DMS 273 (cell line): ENCODE measurements around the gene ZNF20.
"Not testable (repeated sequence)": the region's sequence is repeated elsewhere in the genome, so short reads cannot be mapped to it uniquely, and the experiment has no call there.

Experiments used
- DNase-seq: peaks from one replicate; lab custom pipeline; 2025; ENCODE audit not compliant: unreplicated experiment; lab: John Stamatoyannopoulos, UW

Gene ZNF20

DNA sequence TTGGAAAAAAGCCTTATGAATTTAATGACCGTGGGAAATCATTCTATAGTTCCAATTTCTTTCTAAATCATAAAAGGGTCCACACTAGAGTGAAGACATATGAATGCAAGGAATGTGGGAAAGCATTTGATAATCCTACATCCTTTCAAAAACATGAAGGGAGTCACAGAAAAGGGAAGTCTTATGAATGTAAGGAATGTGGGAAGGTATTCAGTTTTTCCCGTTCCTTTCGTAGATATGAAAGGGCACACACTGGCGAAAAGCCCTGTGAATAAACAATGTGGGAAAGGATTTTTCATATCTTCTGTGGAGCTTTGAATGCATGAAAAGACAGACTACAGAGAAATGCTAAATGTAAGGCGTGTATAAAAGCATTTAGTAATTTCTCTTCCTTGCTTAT, 27.0 kb downstream of the ZNF20 start:
- no peak for DNase-seq

DNA sequence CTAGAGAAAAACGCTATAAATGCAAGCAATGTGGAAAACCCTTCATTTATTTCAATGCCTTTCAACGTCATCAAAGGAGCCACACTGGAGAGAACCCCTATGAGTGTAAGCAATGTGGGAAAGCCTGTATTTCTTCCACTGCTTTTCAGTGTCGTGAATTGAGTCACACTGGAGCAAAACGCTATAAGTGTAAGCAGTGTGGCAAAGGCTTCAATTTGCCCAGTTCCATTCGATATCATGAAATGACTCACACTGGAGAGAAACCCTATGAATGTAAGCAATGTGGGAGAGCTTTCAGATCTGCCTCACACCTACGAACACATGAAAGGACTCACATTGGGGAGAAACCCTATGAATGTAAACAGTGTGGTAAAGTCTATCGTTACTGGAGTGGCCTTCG, 27.4 kb downstream of the ZNF20 start:
- DNase-seq = no peak

DNA sequence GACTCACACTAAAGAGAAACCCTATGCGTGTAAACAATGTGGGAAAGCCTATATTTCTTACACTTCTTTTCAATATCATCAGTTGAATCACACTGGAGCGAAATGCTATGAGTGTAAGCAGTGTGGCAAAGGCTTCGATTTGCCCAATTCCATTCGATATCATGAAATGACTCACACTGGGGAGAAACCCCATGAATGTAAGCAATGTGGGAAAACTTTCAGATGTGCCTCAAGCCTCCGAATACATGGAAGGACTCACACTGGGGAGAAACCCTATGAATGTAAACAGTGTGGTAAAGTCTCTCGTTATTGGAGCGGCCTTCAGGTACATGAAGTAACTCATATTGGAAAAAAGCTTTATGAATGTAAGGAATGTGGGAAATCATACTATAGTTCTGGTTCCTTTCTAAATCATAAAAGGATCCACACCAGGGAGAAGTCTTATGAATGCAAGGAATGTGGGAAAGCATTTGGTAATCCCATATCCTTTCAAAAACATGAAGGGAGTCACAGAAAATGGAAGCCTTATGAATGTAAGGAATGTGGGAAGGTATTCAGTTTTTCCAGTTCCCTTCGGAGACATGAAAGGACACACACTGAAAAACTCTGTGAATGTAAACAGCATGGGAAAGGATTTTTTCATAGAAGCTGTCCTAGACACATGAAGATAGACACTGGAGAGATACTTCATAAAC, 28.1 kb downstream of the ZNF20 start:
- no peak for DNase-seq

DNA sequence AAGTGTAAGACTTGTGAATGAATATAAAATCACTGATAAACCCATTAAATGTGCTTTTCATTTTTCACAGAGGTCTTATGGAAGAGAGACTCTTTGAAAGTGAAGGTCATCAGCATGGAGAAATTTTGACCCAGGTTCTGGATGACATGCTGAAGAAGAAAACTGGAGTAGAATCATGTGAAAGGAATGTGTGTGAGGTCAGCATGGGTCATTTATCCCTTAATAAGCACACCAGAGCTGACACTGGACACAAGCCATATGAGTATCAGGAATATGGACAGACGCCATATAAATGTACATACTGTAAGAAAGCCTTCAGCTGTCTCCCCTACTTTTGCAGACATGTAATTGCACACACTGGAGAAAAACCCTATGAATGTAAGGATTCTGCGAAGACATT, 29.0 kb downstream of the ZNF20 start:
- DNase-seq = no peak

DNA sequence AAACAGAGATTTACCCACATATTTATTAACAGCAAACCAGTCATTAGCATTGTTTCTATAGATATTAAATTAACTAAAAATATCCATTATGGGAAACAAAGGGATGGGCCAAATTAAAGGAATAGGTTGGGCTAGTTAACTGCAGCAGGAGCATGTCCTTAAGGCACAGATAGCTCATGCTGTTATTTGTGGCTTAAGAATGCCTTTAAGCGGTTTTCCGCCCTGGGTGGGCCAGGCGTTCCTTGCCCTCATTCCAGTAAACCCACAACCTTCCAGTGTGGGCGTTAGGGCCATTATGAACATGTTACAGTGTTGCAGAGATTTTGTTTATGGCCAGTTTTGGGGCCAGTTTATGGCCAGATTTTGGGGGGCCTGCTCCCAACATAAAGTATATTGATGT, 36.2 kb downstream of the ZNF20 start:
- DNase-seq = not testable (repeated sequence)

DNA sequence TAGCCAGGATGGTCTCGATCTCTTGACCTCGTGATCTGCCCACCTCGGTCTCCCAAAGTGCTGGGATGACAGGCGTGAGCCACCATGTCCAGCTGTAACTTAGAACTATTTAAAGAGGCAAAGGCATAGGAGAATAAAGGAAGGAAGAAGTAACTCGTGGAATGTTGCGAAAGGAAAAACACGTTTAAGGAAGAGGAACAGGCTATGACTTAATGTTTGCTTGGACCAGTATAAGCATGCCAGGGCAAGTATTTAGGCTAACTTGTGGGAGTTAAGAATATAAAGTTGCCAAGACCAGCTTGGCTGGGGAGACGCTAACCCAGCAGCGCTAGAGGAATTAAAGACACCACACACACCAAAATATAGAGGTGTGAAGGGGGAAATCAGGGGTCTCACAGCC, 42.1 kb downstream of the ZNF20 start:
- no peak for DNase-seq

DNA sequence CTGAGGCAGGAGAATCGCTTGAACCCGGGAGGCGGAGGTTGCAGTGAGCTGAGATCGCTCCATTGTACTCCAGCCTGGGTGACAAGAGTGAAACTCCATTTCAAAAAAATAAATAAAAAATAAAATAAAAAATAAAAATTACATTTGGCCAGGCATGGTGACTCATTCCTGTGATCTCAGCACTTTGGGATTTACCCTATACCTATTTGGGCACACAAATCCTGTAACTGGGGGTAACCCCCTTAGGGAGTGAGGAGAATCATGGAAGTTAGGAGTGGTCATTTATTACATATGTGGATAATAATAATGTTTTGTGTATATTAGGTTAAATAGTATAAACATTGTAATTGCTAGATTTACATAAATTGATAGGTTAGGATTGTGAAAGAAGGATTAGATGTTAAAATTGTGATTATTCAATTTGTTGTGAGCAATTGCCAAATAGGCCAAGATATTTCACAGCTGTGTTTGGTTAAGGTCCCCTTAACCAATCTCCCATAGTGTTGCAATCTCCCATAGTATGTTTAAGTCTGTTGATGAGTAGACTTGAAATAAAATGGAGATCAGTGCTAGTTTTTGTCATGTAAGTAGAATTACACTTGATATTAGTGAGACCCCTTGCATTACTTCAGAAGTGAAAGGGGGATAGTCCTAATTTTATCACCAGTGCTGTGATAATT, 44.9 kb downstream of the ZNF20 start:
- DNase-seq = no peak

DNA sequence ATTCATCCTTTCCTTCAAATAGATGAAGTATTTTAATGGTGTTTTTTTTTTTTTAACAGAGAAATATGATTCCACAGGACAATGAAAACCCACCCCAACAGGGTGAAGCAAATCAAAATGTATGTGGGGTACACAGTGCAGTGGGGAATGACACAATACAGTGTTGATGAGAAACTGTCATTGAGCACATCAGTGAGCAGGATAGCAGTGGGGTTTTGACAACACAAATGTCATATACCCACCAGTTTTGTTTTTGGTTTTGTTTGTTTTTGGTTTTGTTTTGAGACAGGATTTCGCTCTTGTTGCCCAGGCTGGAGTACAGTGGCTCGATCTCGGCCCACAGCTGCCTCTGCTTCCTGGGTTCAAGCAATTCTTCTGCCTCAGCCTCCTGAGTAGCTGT, 46.4 kb downstream of the ZNF20 start:
- no peak for DNase-seq

DNA sequence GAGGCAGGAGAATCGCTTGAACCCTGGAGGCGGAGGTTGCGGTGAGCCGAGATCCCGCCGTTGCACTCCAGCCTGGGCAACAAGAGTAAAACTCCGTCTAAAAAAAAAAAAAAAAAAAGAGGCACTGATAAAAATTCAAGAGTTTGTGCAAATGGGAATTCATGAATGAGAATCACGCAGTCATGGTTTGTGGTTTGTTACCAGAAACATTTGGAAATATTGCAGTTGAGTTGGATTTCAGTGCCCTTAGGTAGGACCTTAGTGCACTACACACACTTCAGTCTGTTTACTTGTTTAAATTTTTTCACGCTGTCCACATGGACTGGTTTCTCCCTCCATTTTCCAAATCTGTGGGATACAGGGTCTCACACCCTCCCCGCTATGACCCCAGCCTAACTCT, 47.2 kb downstream of the ZNF20 start:
- DNase-seq = no peak

DNA sequence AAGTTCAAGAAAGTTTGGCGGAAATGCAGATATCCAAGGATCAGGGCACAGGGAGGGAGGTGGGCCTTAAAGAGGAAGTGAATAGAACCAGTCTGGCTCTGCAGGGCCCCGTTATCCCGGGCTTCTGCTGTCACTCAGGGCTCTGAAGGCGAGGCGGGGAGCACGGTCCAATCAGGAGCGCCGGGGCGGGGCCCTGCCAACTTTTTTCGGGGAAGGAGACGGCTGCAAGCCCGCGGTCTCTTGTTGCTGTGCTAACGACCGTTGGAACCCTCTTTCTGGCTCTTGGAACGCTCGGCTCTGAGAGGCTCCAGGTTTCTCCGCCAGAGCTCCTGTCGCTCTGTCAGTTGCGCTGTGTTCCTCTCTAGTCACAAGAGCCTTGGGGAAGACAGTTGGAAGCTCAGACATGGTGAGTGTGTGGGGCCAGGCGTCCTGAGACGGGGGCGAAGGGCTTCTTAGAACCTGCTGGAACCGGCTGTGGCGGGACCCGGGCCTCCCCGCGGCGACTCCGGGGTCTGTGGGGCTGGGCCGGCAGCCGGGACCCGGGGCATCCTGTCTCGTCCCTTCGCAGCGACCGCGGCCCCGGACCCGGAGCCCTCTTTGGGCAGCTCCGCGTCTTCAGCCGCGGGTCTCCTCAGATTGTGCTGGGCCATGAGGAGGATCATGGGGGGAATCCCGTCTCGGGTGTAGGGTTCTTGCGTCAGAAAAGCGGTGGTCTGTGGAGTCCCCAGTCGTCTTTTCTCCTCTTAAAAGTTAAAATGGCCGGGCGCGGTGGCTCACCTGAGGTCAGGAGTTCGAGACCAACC, 47.9 kb downstream of the ZNF20 start:
- peak; percentile 93 for DNase-seq

DNA sequence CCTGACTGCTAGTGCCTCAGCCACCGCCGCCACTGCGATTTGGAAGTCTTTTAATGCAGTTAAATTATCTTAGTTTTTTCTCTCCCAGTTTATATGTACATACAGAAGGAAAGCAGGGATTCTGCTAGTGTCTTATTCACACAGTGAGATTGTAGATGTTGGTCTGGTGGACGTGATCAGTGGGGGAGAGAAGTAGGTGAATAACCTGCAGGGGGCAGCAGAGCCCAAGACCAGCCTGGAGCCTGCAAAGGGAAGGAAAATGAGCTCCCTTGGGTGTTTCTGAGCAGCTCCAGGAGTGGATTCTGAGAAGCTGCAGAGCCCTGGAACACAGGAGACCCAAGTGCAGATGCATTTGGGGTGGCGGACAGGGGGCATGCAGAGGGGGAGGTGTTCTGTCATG, 49.3 kb downstream of the ZNF20 start:
- peak; percentile 68 for DNase-seq

DNA sequence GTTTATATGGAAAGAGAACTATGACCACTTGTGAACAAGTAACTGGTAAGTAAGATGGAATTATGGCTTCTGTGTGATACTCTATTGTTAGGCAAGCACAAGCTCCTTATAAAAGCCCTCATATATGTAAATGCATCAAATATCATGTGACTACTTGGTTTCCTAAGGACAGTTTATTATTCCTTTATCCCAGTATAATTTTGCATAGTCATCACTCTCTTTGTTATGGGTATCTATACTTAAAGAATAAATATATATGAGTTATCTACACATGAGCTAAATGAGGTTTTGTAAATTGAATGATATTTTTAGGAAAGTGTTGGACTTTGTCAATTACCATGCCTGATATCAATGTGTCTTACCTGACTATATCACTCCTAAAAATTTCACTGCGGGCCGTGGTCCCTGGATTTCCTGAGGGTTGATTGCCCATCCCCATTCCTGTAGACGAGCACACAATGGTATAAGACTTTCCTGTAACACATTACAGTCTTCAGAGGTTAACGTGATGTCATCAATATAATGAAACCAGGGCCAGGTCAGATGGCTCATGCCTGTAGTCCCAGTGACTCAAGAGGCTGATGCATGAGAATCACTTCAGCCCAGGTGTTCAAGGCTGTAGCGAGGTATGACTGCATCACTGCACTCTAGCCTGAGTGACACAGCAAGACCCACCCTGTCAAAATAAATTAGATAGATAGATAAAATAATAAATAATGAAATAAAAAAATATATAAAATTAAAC, 54.9 kb downstream of the ZNF20 start:
- DNase-seq = no peak

DNA sequence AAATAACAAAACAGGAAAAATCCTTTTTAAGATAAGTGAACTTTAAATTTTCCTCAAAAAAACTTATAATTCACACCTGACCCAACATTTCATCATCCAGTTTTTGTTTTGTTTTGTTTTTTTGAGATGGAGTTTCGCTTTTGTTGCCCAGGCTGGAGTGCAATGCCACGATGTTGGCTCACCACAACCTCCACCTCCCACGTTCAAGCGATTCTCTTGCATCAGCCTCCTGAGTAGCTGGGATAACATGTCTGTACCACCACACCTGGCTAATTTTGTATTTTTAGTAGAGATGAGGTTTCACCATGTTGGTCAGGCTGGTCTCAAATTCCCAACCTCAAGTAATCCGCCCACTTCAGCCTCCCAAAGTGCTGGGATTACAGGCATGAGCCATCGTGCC, 56.8 kb downstream of the ZNF20 start:
- not testable (repeated sequence) for DNase-seq
